Measurements from ENCODE around the gene SNAP29. TPM values are rescaled to one million over a fixed set of nuclear protein-coding genes. Genes with fewer than 3 reads are reported as not detected.
"Not testable (repeated sequence)": the region's sequence is repeated elsewhere in the genome, so short reads cannot be mapped to it uniquely, and the experiment has no call there.

SNAP29 gene
- total RNA-seq, 1 donor from 2014 or later = 22.5 TPM

GRCh38 chr22:20930004-20930403 is 71.2 kb downstream of the SNAP29 start:
- Histone ChIP-seq H3K4me3 (no peak overlapping the region), H3K9me3 (no peaks in the 10 kb centered on the region), H3K36me3 (peaks cover 15% of the 10 kb centered on the region), H3K27ac (no peak overlapping the region), H3K27me3 (ENCODE audit: low read depth) (no peaks in the 10 kb centered on the region), H3K4me1 (peaks cover 34% of the 10 kb centered on the region)
- TF ChIP-seq, protein P1, sequence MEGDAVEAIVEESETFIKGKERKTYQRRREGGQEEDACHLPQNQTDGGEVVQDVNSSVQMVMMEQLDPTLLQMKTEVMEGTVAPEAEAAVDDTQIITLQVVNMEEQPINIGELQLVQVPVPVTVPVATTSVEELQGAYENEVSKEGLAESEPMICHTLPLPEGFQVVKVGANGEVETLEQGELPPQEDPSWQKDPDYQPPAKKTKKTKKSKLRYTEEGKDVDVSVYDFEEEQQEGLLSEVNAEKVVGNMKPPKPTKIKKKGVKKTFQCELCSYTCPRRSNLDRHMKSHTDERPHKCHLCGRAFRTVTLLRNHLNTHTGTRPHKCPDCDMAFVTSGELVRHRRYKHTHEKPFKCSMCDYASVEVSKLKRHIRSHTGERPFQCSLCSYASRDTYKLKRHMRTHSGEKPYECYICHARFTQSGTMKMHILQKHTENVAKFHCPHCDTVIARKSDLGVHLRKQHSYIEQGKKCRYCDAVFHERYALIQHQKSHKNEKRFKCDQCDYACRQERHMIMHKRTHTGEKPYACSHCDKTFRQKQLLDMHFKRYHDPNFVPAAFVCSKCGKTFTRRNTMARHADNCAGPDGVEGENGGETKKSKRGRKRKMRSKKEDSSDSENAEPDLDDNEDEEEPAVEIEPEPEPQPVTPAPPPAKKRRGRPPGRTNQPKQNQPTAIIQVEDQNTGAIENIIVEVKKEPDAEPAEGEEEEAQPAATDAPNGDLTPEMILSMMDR (IDR thresholded peaks at IDR 0.05) = no peak
- intact Hi-C loops (cut with DNase I) = no loop called here
- DNase-seq = no peak
- no peak for ATAC-seq

GRCh38 chr22:20930435-20930834 is 71.6 kb downstream of the SNAP29 start:
- H3K9me3 ChIP-seq; ATAC-seq; DNase-seq; intact Hi-C loops (cut with DNase I); H3K27me3 ChIP-seq (ENCODE audit: low read depth); H3K27ac ChIP-seq; H3K4me3 ChIP-seq: not testable (repeated sequence)
- Histone ChIP-seq H3K4me1 (peaks cover 30% of the 10 kb centered on the region), H3K36me3 (peaks cover 19% of the 10 kb centered on the region)

DNA sequence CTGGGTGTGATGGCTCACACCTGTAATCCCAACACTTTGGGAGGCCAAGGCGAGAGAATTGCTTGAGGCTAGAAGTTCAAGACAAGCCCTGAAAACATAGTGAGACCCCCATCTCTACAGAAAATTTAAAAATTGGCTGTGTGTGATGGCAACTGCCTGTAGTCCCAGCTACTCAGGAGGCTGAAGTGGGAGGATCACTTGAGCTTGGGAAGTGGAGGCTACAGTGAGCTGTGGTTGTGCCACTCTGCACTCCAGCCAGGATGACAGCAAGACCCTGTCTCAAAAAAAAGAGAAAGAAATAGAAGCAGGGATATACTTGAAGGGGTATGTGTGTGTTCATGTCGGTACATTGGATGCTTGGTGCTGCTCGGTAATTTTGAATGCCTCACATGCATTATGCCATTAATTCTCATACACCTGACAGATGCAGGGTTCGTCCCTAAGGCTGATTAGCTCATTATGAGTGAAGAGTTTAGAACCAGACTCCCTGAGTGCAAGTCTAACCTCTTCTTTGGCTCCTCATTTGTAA is 72.4 kb downstream of the SNAP29 start:
- DNase-seq (no peak), ATAC-seq (no peak)
- Histone ChIP-seq H3K36me3 (peaks cover 27% of the 10 kb centered on the region), H3K4me1 (peaks cover 28% of the 10 kb centered on the region), H3K27ac (no peak overlapping the region), H3K4me3 (no peak overlapping the region), H3K9me3 (no peaks in the 10 kb centered on the region), H3K27me3 (ENCODE audit: low read depth) (no peaks in the 10 kb centered on the region)
- intact Hi-C loops (cut with DNase I) = no loop called here
- TF ChIP-seq, protein P1 (IDR thresholded peaks at IDR 0.05) = no peak

- H3K27ac ChIP-seq = no peak overlapping the region
- DNase-seq (no peak), ATAC-seq (no peak)
- no peaks in the 10 kb centered on the region for H3K27me3 ChIP-seq (ENCODE audit: low read depth)
- intact Hi-C loops (cut with DNase I) = no loop called here
- H3K9me3 ChIP-seq = no peaks in the 10 kb centered on the region
- peaks cover 43% of the 10 kb centered on the region for H3K36me3 ChIP-seq
- peaks cover 46% of the 10 kb centered on the region for H3K4me1 ChIP-seq
- H3K4me3 ChIP-seq = no peak overlapping the region
- TF ChIP-seq, protein P1 (IDR thresholded peaks at IDR 0.05) = no peak
Observed at GRCh38 chr22:20933910-20934309, 75.1 kb downstream of the SNAP29 start.

- Histone ChIP-seq H3K36me3 (peaks cover 43% of the 10 kb centered on the region), H3K4me1 (peaks cover 55% of the 10 kb centered on the region)
- DNase-seq; ATAC-seq; H3K4me3 ChIP-seq; intact Hi-C loops (cut with DNase I); H3K27ac ChIP-seq; H3K9me3 ChIP-seq; H3K27me3 ChIP-seq (ENCODE audit: low read depth): not testable (repeated sequence)
Observed at GRCh38 chr22:20935049-20935448, 76.2 kb downstream of the SNAP29 start.

GRCh38 chr22:20935780-20936539 is 77.2 kb downstream of the SNAP29 start:
- DNase-seq; ATAC-seq; H3K9me3 ChIP-seq; H3K4me3 ChIP-seq; H3K27me3 ChIP-seq (ENCODE audit: low read depth); H3K27ac ChIP-seq; intact Hi-C loops (cut with DNase I): not testable (repeated sequence)
- peaks cover 64% of the 10 kb centered on the region for H3K4me1 ChIP-seq
- peaks cover 43% of the 10 kb centered on the region for H3K36me3 ChIP-seq

All from lower lobe of right lung (tissue), 2 donors.